HepG2 (cell line): ENCODE measurements around the gene RAE1. TPM values are rescaled to one million over a fixed set of nuclear protein-coding genes. Genes with fewer than 3 reads are reported as not detected.
A peak's percentile ranks its signal among the peaks of the same experiment; 100 is the strongest.

Experiments
- GTF3A ChIP-seq: sonication (generic); formaldehyde crosslinking; conservative IDR thresholded peaks from 2 replicates; pipeline ENCODE4 v1.4.0; 2020; ENCODE audit warnings: mild to moderate bottlenecking, missing genetic modification reagents
- KLF9 ChIP-seq: IDR thresholded peaks from 2 replicates; pipeline ENCODE4 v1.6.1; 2016; ENCODE audit warnings: low read depth
- MTF1 ChIP-seq: sonication (generic); formaldehyde crosslinking; IDR thresholded peaks from 2 replicates; pipeline ENCODE4 v1.5.0; 2020; ENCODE audit warnings: missing genetic modification reagents
- NCOA1 ChIP-seq: sonication (generic); formaldehyde crosslinking; IDR thresholded peaks from 2 replicates; pipeline ENCODE4 v1.9.0; 2021; ENCODE audit warnings: missing genetic modification reagents
- REPIN1 ChIP-seq: sonication (generic); formaldehyde crosslinking; IDR thresholded peaks from 2 replicates; pipeline ENCODE4 v1.8.0; 2022; ENCODE audit warnings: missing genetic modification reagents, low read depth, mild to moderate bottlenecking, borderline replicate concordance
- SKI ChIP-seq: fragments of 450-650 bp; IDR thresholded peaks from one replicate; pipeline ENCODE4 v1.6.1; 2018; ENCODE audit warnings: mild to moderate bottlenecking; ENCODE audit not compliant: partially characterized antibody
- TOE1 ChIP-seq: sonication (generic); formaldehyde crosslinking; IDR thresholded peaks from 2 replicates; pipeline ENCODE4 v1.4.0; 2020; ENCODE audit warnings: mild to moderate bottlenecking, missing genetic modification reagents
- ZBTB7B ChIP-seq: sonication (generic); formaldehyde crosslinking; IDR thresholded peaks from 2 replicates; pipeline ENCODE4 v1.4.0; 2020; ENCODE audit warnings: missing genetic modification reagents
- ZMYM4 ChIP-seq: sonication (generic); formaldehyde crosslinking; IDR thresholded peaks from 2 replicates; pipeline ENCODE4 v1.8.1; 2023; ENCODE audit warnings: mild to moderate bottlenecking, missing genetic modification reagents
- ZNF143 ChIP-seq: sonication (generic); formaldehyde crosslinking; IDR thresholded peaks from 2 replicates; pipeline ENCODE4 v1.4.0; 2020; ENCODE audit warnings: missing genetic modification reagents
- ZNF230 ChIP-seq: sonication (generic); formaldehyde crosslinking; IDR thresholded peaks from 2 replicates; pipeline ENCODE4 v1.4.0; 2020; ENCODE audit warnings: mild to moderate bottlenecking, missing genetic modification reagents
- ZNF709 ChIP-seq: sonication (generic); formaldehyde crosslinking; IDR thresholded peaks from 2 replicates; pipeline ENCODE4 v1.5.0; 2020; ENCODE audit warnings: mild to moderate bottlenecking, missing genetic modification reagents
- polyA plus RNA-seq, 8 experiments: library from polyadenylated mRNA; depleted of rRNA in 3 of 8; stranded (reverse) in 7 of 8; unstranded in 1 of 8; fragments of >200 nt; fragmentation: Illumina TruSeq in 4 of 8; extraction: Trizol in 4 of 8; gene quantifications; 2 replicates each; pipeline versions ENCODE4 v1.2.1 to v1.2.3, GENCODE V29; 2011 to 2016; ENCODE audit warnings: low read depth in 4 of 8, missing spikeins in 1 of 8, mixed read lengths in 1 of 8; ENCODE audit not compliant: insufficient read depth in 1 of 8
- total RNA-seq, 5 experiments: library from RNA; depleted of rRNA; stranded (reverse); fragments of >200 nt; fragmentation: Illumina TruSeq; extraction: Trizol; gene quantifications; 2 replicates each; pipeline ENCODE4 v1.2.3, GENCODE V29; 2016; ENCODE audit warnings: low read depth in 1 of 5
- TF ChIP-seq, protein P1 (sequence below): sonication (generic); formaldehyde crosslinking; conservative IDR thresholded peaks from 2 replicates; pipeline ENCODE4 v1.8.0; 2022; ENCODE audit warnings: low read depth, missing genetic modification reagents
- TF ChIP-seq, protein P2 (sequence below): sonication (generic); formaldehyde crosslinking; IDR thresholded peaks from 2 replicates; pipeline ENCODE4 v1.5.0; 2020; ENCODE audit warnings: mild to moderate bottlenecking, missing genetic modification reagents, borderline replicate concordance
- TF ChIP-seq, protein P3 (sequence below): sonication (generic); formaldehyde crosslinking; conservative IDR thresholded peaks from 2 replicates; pipeline ENCODE4 v1.8.0; 2022; ENCODE audit warnings: missing genetic modification reagents
- TF ChIP-seq, protein P4 (sequence below): sonication (generic); formaldehyde crosslinking; IDR thresholded peaks from 2 replicates; pipeline ENCODE4 v1.4.0; 2020; ENCODE audit warnings: mild to moderate bottlenecking, missing genetic modification reagents

The RAE1 gene
- total and polyA plus RNA-seq, 2 of the 13 experiments (the other 11 are each of a cell fraction or from before 2014, with no cell fraction given), result 36.1 to 72.9 TPM

DNA sequence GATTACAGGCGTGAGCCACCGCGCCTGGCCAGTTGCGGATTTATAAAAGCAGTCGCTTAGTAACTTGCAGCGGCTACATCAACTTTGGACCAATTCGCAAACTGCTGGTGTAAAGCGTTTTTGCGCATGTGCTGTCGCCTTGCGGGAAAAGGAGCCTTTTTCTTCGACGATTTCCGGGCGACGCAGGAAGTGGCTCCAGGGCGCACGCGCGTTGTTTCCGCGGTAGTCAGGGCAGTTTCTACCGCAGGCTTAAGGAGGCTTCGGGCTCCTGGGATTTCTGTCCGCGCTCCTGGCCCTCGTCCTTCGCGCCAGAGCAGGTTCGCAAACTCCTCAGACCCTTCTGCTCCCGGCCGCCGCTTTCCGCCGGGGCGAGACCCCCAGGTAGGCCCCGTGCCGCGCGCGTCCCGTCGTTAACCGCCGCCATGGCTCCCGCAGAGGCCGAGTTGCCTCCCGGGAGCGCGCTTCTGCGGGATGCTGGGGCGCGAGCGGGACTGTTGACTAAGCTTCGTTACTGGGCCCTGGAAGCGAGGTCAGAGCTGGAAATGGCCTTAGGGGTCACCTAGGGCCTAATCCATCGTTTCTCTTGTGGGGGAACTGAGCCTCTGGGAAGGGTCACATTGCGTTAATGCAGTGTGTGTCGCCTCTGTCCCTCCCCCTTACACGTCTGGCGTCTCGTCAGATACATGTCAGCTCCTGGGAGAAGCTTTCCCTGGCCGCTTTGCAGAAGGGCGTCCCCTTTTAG is at the start of gene RAE1 (continued):
- TF ChIP-seq, protein P1, sequence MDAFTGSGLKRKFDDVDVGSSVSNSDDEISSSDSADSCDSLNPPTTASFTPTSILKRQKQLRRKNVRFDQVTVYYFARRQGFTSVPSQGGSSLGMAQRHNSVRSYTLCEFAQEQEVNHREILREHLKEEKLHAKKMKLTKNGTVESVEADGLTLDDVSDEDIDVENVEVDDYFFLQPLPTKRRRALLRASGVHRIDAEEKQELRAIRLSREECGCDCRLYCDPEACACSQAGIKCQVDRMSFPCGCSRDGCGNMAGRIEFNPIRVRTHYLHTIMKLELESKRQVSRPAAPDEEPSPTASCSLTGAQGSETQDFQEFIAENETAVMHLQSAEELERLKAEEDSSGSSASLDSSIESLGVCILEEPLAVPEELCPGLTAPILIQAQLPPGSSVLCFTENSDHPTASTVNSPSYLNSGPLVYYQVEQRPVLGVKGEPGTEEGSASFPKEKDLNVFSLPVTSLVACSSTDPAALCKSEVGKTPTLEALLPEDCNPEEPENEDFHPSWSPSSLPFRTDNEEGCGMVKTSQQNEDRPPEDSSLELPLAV (CRISPR knock-in tag), result no peak
- TF ChIP-seq ZMYM4 (CRISPR knock-in tag) (peak; percentile 92), ZNF709 (CRISPR knock-in tag) (peak; percentile 98), SKI (peak; percentile 20), KLF9 (CRISPR knock-in tag) (no peak), ZNF230 (no peak; the same call in none of the 2 replicates), MTF1 (CRISPR knock-in tag) (no peak), NCOA1 (CRISPR knock-in tag) (peak; percentile 88), ZBTB7B (peak; percentile 48; the same call in 1 of the 2 replicates), ZNF143 (CRISPR knock-in tag) (peak; percentile 10; the same call in 1 of the 2 replicates), REPIN1 (CRISPR knock-in tag) (peak; percentile 90), GTF3A (peak; percentile 93; the same call in 1 of the 2 replicates), TOE1 (CRISPR knock-in tag) (peak; percentile 45; the same call in 1 of the 2 replicates)
- TF ChIP-seq, protein P2, sequence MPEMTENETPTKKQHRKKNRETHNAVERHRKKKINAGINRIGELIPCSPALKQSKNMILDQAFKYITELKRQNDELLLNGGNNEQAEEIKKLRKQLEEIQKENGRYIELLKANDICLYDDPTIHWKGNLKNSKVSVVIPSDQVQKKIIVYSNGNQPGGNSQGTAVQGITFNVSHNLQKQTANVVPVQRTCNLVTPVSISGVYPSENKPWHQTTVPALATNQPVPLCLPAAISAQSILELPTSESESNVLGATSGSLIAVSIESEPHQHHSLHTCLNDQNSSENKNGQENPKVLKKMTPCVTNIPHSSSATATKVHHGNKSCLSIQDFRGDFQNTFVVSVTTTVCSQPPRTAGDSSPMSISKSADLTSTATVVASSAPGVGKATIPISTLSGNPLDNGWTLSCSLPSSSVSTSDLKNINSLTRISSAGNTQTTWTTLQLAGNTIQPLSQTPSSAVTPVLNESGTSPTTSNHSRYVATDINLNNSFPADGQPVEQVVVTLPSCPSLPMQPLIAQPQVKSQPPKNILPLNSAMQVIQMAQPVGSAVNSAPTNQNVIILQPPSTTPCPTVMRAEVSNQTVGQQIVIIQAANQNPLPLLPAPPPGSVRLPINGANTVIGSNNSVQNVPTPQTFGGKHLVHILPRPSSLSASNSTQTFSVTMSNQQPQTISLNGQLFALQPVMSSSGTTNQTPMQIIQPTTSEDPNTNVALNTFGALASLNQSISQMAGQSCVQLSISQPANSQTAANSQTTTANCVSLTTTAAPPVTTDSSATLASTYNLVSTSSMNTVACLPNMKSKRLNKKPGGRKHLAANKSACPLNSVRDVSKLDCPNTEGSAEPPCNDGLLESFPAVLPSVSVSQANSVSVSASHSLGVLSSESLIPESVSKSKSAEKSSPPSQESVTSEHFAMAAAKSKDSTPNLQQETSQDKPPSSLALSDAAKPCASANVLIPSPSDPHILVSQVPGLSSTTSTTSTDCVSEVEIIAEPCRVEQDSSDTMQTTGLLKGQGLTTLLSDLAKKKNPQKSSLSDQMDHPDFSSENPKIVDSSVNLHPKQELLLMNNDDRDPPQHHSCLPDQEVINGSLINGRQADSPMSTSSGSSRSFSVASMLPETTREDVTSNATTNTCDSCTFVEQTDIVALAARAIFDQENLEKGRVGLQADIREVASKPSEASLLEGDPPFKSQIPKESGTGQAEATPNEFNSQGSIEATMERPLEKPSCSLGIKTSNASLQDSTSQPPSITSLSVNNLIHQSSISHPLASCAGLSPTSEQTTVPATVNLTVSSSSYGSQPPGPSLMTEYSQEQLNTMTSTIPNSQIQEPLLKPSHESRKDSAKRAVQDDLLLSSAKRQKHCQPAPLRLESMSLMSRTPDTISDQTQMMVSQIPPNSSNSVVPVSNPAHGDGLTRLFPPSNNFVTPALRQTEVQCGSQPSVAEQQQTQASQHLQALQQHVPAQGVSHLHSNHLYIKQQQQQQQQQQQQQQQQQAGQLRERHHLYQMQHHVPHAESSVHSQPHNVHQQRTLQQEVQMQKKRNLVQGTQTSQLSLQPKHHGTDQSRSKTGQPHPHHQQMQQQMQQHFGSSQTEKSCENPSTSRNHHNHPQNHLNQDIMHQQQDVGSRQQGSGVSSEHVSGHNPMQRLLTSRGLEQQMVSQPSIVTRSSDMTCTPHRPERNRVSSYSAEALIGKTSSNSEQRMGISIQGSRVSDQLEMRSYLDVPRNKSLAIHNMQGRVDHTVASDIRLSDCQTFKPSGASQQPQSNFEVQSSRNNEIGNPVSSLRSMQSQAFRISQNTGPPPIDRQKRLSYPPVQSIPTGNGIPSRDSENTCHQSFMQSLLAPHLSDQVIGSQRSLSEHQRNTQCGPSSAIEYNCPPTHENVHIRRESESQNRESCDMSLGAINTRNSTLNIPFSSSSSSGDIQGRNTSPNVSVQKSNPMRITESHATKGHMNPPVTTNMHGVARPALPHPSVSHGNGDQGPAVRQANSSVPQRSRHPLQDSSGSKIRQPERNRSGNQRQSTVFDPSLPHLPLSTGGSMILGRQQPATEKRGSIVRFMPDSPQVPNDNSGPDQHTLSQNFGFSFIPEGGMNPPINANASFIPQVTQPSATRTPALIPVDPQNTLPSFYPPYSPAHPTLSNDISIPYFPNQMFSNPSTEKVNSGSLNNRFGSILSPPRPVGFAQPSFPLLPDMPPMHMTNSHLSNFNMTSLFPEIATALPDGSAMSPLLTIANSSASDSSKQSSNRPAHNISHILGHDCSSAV (CRISPR knock-in tag), result no peak
- TF ChIP-seq, protein P3, sequence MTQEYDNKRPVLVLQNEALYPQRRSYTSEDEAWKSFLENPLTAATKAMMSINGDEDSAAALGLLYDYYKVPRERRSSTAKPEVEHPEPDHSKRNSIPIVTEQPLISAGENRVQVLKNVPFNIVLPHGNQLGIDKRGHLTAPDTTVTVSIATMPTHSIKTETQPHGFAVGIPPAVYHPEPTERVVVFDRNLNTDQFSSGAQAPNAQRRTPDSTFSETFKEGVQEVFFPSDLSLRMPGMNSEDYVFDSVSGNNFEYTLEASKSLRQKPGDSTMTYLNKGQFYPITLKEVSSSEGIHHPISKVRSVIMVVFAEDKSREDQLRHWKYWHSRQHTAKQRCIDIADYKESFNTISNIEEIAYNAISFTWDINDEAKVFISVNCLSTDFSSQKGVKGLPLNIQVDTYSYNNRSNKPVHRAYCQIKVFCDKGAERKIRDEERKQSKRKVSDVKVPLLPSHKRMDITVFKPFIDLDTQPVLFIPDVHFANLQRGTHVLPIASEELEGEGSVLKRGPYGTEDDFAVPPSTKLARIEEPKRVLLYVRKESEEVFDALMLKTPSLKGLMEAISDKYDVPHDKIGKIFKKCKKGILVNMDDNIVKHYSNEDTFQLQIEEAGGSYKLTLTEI (CRISPR knock-in tag), result no peak
- TF ChIP-seq, protein P4, sequence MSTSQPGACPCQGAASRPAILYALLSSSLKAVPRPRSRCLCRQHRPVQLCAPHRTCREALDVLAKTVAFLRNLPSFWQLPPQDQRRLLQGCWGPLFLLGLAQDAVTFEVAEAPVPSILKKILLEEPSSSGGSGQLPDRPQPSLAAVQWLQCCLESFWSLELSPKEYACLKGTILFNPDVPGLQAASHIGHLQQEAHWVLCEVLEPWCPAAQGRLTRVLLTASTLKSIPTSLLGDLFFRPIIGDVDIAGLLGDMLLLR (CRISPR knock-in tag), result peak; percentile 87
